Right renal pelvis (tissue), 4 donors: Measurements from ENCODE around the gene CD209. TPM values are rescaled to one million over a fixed set of nuclear protein-coding genes. Genes with fewer than 3 reads are reported as not detected.

Experiments used
- polyA plus RNA-seq, 4 donors: library from polyadenylated mRNA; unstranded; fragments of 120-200 nt; gene quantifications; one replicate each; pipeline ENCODE4 v1.2.1, GENCODE V29; 2013; ENCODE audit not compliant: insufficient read length in 4 of 4

The CD209 gene
- polyA plus RNA-seq, 4 donors: 1.0 to 1.7 (median 1.3) TPM

Other genes with a start within 250 kb of the CD209 start
- gene ZNF358, start 231.4 kb downstream of the CD209 start, polyA plus RNA-seq: 10 to 100 TPM; 43.1 to 69.6 (median 43.7) TPM
- 10 to 100 TPM; 15.2 to 19.7 (median 16.1) TPM for gene MCOLN1, start 224.9 kb downstream of the CD209 start, polyA plus RNA-seq
- 10 to 100 TPM; 36.2 to 45.1 (median 41.9) TPM for gene PNPLA6, start 211.8 kb downstream of the CD209 start, polyA plus RNA-seq
- 10 to 100 TPM; 13.2 to 22.5 (median 16.8) TPM for gene CAMSAP3, start 151.7 kb downstream of the CD209 start, polyA plus RNA-seq
- gene XAB2, start 118.0 kb downstream of the CD209 start, polyA plus RNA-seq: 10 to 100 TPM; 33.3 to 47.0 (median 34.9) TPM
- gene PET100, start 117.7 kb downstream of the CD209 start, polyA plus RNA-seq: 100 to 1,000 TPM in 2 of 4 donors, 10 to 100 TPM in 2; 86.2 to 115 (median 105) TPM
- gene PCP2, start 113.8 kb downstream of the CD209 start, polyA plus RNA-seq: 1 to 10 TPM in 2 of 4 donors, under 1 TPM in 2; 0.82 to 1.6 (median 1.0) TPM
- gene STXBP2, start 110.4 kb downstream of the CD209 start, polyA plus RNA-seq: 10 to 100 TPM; 54.9 to 68.0 (median 66.3) TPM
- gene RETN, start 78.5 kb downstream of the CD209 start, polyA plus RNA-seq: 1 to 10 TPM in 2 of 4 donors, under 1 TPM in 2; 0.34 to 1.5 (median 1.0) TPM
- gene MCEMP1, start 70.4 kb downstream of the CD209 start, polyA plus RNA-seq: under 1 TPM; 0.11 to 0.66 (median 0.17) TPM
- 10 to 100 TPM; 40.6 to 72.7 (median 48.4) TPM for gene TRAPPC5, start 66.7 kb downstream of the CD209 start, polyA plus RNA-seq
- under 1 TPM in 3 of 4 donors, not detected in 1; 0.15 to 0.29 (median 0.17) TPM for gene FCER2, start 45.4 kb downstream of the CD209 start, polyA plus RNA-seq
- under 1 TPM in 1 of 4 donors, not detected in 3; 0.13 TPM for gene CLEC4G, start 15.4 kb downstream of the CD209 start, polyA plus RNA-seq
- 1 to 10 TPM; 2.6 to 3.7 (median 3.3) TPM for gene CLEC4M, start 15.7 kb upstream of the CD209 start, polyA plus RNA-seq
- gene EVI5L, start 82.7 kb upstream of the CD209 start, polyA plus RNA-seq: 10 to 100 TPM; 15.4 to 19.0 (median 16.1) TPM
- 1 to 10 TPM; 5.6 to 9.4 (median 7.6) TPM for gene PRR36, start 126.9 kb upstream of the CD209 start, polyA plus RNA-seq
- gene LRRC8E, start 141.0 kb upstream of the CD209 start, polyA plus RNA-seq: 1 to 10 TPM; 2.3 to 2.9 (median 2.5) TPM
- 10 to 100 TPM; 25.9 to 35.8 (median 26.2) TPM for gene MAP2K7, start 156.3 kb upstream of the CD209 start, polyA plus RNA-seq
- gene TGFBR3L, start 167.3 kb upstream of the CD209 start, polyA plus RNA-seq: 1 to 10 TPM in 1 of 4 donors, under 1 TPM in 3; 0.28 to 1.1 (median 0.60) TPM
- gene SNAPC2, start 172.8 kb upstream of the CD209 start, polyA plus RNA-seq: 10 to 100 TPM; 14.5 to 24.6 (median 16.6) TPM
- gene CTXN1, start 178.6 kb upstream of the CD209 start, polyA plus RNA-seq: 10 to 100 TPM; 13.5 to 38.3 (median 19.1) TPM
- 10 to 100 TPM; 36.2 to 50.2 (median 37.9) TPM for gene TIMM44, start 196.1 kb upstream of the CD209 start, polyA plus RNA-seq